A673 (cell line): ENCODE results near the gene HIPK3.

Experiments used
- EZH2 ChIP-seq: fragments of 200-600 bp; sonication (generic); IDR thresholded peaks from 2 replicates; pipeline ENCODE4 v1.6.1; 2017; ENCODE audit warnings: borderline replicate concordance, low read depth, mild to moderate bottlenecking, mixed read lengths, antibody characterized with exemption, low read length; ENCODE audit not compliant: poor library complexity, severe bottlenecking
- TF ChIP-seq, protein P1 (sequence below): fragments of 300-800, 200-600 bp; sonication (generic); conservative IDR thresholded peaks from 2 replicates; pipeline ENCODE4 v1.5.1; 2017; ENCODE audit warnings: low read depth, mild to moderate bottlenecking, antibody characterized with exemption, low read length, moderate library complexity, mixed read lengths

DNA sequence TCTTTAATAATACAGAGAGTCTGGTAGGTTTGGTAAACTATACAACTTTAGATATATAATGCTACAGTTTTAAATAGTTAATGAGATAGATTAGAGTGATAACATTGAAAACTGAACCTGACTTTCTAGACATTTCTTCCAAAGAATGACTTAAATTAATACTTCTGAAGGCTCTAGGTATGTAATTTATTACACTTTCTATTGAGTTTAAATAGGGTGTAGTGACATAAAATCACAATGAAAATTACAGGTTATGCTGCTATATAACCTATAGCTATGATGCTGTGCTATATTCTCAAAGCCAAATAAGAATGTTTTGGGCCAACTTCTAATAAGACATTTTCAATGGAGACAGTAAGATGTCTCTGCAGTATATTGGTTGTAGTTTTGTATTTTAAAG lies 7.7 kb downstream of the HIPK3 start:
- TF ChIP-seq, protein P1, sequence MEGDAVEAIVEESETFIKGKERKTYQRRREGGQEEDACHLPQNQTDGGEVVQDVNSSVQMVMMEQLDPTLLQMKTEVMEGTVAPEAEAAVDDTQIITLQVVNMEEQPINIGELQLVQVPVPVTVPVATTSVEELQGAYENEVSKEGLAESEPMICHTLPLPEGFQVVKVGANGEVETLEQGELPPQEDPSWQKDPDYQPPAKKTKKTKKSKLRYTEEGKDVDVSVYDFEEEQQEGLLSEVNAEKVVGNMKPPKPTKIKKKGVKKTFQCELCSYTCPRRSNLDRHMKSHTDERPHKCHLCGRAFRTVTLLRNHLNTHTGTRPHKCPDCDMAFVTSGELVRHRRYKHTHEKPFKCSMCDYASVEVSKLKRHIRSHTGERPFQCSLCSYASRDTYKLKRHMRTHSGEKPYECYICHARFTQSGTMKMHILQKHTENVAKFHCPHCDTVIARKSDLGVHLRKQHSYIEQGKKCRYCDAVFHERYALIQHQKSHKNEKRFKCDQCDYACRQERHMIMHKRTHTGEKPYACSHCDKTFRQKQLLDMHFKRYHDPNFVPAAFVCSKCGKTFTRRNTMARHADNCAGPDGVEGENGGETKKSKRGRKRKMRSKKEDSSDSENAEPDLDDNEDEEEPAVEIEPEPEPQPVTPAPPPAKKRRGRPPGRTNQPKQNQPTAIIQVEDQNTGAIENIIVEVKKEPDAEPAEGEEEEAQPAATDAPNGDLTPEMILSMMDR, result no peak
- no peak for TF ChIP-seq EZH2
